Neural cell (in vitro differentiated cells): Measurements from ENCODE around the gene INO80D. TPM values are rescaled to one million over a fixed set of nuclear protein-coding genes. Genes with fewer than 3 reads are reported as not detected.

ENCODE experiments used
- H2AFZ ChIP-seq: fragments of 200-600, 300-800 bp; sonication (generic), shearing (Covaris generic); 2 replicates; pipeline ENCODE4 v1.6.0; 2014; ENCODE audit warnings: low read depth, mild to moderate bottlenecking, antibody characterized with exemption, low read length, moderate library complexity
- H3F3A ChIP-seq: fragments of 200-600 bp; shearing (Covaris generic); 2 replicates; pipeline ENCODE4 v1.6.1; 2016; ENCODE audit warnings: mild to moderate bottlenecking, moderate library complexity, mixed read lengths, antibody characterized with exemption, low read length; ENCODE audit not compliant: insufficient read depth, poor library complexity, severe bottlenecking
- H3K27ac ChIP-seq: fragments of 200-600, 300-800 bp; sonication (generic), shearing (Covaris generic); 2 replicates; pipeline ENCODE4 v1.5.1; 2014; ENCODE audit warnings: mild to moderate bottlenecking, low read length, moderate library complexity
- H3K27me3 ChIP-seq: fragments of 300-800, 200-600 bp; sonication (generic), shearing (Covaris generic); 2 replicates; pipeline ENCODE4 v1.6.0; 2014; ENCODE audit warnings: mild to moderate bottlenecking, low read depth, low read length, moderate library complexity; ENCODE audit not compliant: insufficient read depth
- H3K36me3 ChIP-seq: fragments of 300-800, 200-600 bp; sonication (generic), shearing (Covaris generic); 2 replicates; pipeline ENCODE4 v1.5.1; 2014; ENCODE audit warnings: mild to moderate bottlenecking, antibody characterized with exemption, low read length, moderate library complexity; ENCODE audit not compliant: insufficient read depth
- H3K4me2 ChIP-seq: fragments of 300-800, 200-600 bp; sonication (generic), shearing (Covaris generic); 2 replicates; pipeline ENCODE4 v1.6.0; 2014; ENCODE audit warnings: mild to moderate bottlenecking, low read length
- H3K4me3 ChIP-seq: fragments of 300-800, 200-600 bp; sonication (generic), shearing (Covaris generic); 2 replicates; pipeline ENCODE4 v1.5.1; 2014; ENCODE audit warnings: mild to moderate bottlenecking, low read length, moderate library complexity
- H3K79me2 ChIP-seq: fragments of 200-600 bp; shearing (Covaris generic); replicated peaks from 2 replicates; pipeline ENCODE4 v1.6.0; 2014; ENCODE audit warnings: mild to moderate bottlenecking, low read length, moderate library complexity; ENCODE audit not compliant: insufficient read depth
- H3K9ac ChIP-seq: fragments of 300-800, 200-600 bp; sonication (generic), shearing (Covaris generic); 2 replicates; pipeline ENCODE4 v1.6.1; 2016; ENCODE audit warnings: mild to moderate bottlenecking, low read length, mixed read lengths
- H3K9me2 ChIP-seq: fragments of 200-600 bp; shearing (Covaris generic); 2 replicates; pipeline ENCODE4 v1.6.1; 2016; ENCODE audit warnings: mild to moderate bottlenecking, low read length, mixed read lengths; ENCODE audit not compliant: insufficient read depth
- H3K9me3 ChIP-seq: fragments of 200-600, 300-800 bp; sonication (generic), shearing (Covaris generic); 2 replicates; pipeline ENCODE4 v1.6.1; 2016; ENCODE audit warnings: mild to moderate bottlenecking, mixed run types, low read length, moderate library complexity, mixed read lengths
- H4K20me1 ChIP-seq: fragments of 200-600 bp; shearing (Covaris generic); 2 replicates; pipeline ENCODE4 v1.6.1; 2016; ENCODE audit warnings: mild to moderate bottlenecking, mixed run types; ENCODE audit not compliant: insufficient read depth
- CTCF ChIP-seq: fragments of 450-650 bp; IDR thresholded peaks from 2 replicates; pipeline ENCODE4 v1.5.1; 2014; ENCODE audit warnings: antibody characterized with exemption, mild to moderate bottlenecking, moderate library complexity; ENCODE audit not compliant: poor library complexity, severe bottlenecking
- RAD21 ChIP-seq: fragments of 450-650 bp; conservative IDR thresholded peaks from 2 replicates; pipeline ENCODE4 v1.6.1; 2014; ENCODE audit warnings: antibody characterized with exemption, mild to moderate bottlenecking, moderate library complexity
- polyA plus RNA-seq: library from polyadenylated mRNA; depleted of rRNA; stranded (reverse); fragments of >200 nt; gene quantifications from 2 replicates; pipeline ENCODE4 v1.2.3, GENCODE V29; 2014
- small RNA-seq, 3 experiments: library from RNA; depleted of rRNA; stranded (forward); fragments of <200 nt; gene quantifications; one replicate each; pipeline ENCODE3, GENCODE V24; 2012

Gene INO80D
- polyA plus RNA-seq, 1 donor from 2014 or later: 8.7 TPM

GRCh38 chr2:205946226-205946625 lies 139.7 kb downstream of the INO80D start:
- Histone ChIP-seq H3K9me3 (no peaks in the 10 kb centered on the region), H3K27me3 (no peaks in the 10 kb centered on the region), H3K9me2 (no peaks in the 10 kb centered on the region), H3K27ac (no peak overlapping the region), H3K79me2 (no peaks in the 10 kb centered on the region), H3K4me2 (no peak overlapping the region), H2AFZ (no peak overlapping the region), H3K36me3 (no peaks in the 10 kb centered on the region), H4K20me1 (no peaks in the 10 kb centered on the region), H3F3A (no peaks in the 10 kb centered on the region), H3K4me3 (no peak overlapping the region), H3K9ac (no peak overlapping the region)
- TF ChIP-seq CTCF (no peak), RAD21 (no peak)

Small RNA genes within 50 kb of the gene (small RNA-seq; reads per million reads assigned to genes)
- 0 reads per million in 3 experiments for gene RF00006
- gene RF00019: 0 to 1.2 (median 0) reads per million in 3 experiments

Other genes starting within 250 kb of the INO80D start
- gene NDUFS1, start 73.3 kb upstream of the INO80D start, polyA plus RNA-seq: 113 and 124 TPM in 2 replicates
- gene EEF1B2, start 73.7 kb upstream of the INO80D start, polyA plus RNA-seq: 454 and 551 TPM in 2 replicates
- gene ZDBF2, start 188.5 kb upstream of the INO80D start, polyA plus RNA-seq: 21.9 and 23.4 TPM in 2 replicates